HG03457 (cell line): Measurements from ENCODE around the gene PLXNA4.

ENCODE experiments used
- ATAC-seq: cut with Tn5 transposase; IDR thresholded peaks from one replicate; pipeline ENCODE4 v1.9.1; 2021; ENCODE audit warnings: moderate number of reproducible peaks; ENCODE audit not compliant: unreplicated experiment

Gene PLXNA4

DNA sequence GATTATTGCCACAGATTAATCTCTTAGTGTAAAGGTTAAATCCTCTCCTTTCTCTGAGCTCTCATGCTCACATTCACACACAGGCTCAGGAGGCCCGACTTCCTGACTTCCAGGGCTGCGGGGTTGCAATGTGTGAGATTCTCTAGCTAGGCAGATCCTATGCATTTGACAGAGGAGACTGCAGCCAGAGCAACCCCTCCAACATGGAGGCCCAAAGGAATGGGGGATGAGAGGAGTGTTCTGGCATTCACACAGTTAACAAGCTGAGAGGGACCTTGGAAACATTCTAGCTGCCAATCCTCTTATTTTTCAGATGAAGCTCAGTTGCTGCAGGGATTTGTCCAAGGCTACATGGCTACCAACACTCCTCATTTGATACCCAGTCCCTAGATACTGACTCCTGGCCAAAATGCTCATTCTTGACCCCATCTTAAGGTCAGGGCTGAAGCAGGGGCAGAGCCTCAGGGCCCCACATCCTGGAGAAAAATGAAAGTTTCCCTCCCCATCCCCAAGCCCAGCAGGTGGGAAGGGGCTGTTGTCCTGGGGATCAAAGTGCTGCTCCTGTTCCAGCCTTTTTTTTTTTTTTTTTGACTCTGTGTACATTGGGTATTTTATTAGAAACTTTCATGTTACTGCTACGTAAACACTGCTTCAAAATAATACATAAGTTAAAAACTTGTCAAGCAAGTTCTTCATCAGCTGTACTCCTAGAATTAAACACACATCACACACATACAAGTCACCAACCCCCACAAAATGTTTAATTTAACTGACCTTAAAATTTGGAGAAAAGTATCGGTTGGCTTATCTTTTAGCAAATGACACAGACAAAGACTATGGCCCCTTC lies 325.6 kb downstream of the PLXNA4 start:
- no peak for ATAC-seq

DNA sequence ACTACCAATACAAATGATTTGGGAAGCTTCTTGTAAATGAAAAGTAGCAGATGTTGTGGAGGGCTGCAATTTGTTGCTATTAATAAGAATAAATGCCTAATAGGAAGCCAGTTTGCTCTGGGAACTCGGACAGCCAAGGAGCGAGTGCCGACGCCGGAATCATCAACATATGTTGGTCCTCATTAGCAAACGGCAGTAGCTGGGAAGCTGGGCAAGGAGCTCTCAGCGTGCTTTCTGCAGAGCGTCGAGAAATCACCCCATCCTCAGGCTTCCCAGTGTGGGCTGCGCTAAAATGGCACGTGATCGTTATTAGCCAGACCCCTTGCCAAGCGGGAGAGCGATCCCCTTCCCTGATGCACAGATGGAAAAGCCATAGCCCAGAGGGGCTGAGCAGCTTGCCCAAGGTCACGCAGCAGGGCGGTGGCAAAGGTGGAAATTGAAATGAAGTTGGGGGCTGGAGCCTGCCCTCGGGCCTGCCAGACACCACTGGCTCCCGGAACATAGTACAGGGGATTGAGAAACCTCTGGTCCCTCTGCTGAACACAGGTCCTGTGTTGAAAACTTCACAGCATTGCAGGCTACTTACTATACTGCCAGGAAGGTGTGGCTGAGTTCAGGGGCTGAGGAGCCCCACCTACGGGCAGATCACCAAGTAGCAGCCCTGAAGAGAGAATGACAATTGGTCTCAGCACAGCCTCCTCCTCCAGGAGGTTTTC lies 326.9 kb downstream of the PLXNA4 start:
- ATAC-seq: no peak

DNA sequence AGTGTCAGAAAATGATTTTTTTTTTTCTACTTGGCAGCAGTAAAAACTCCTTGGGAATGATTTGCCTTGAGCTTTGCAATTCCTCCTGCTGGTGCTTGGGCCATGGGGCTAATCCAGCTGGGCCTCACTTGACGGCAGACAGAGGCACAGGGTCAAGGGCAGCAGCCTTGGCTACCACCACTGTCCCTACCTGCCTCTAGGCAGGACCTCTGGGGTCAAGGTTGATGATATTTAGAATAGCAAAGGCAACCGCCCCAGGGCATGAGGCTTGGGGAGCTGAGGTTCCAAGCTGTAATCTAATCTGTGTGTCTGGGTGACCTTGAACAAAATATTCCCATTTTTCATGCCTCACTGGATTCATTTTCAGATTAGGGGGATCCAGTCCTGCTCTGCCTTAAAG lies 327.4 kb downstream of the PLXNA4 start:
- ATAC-seq: no peak

DNA sequence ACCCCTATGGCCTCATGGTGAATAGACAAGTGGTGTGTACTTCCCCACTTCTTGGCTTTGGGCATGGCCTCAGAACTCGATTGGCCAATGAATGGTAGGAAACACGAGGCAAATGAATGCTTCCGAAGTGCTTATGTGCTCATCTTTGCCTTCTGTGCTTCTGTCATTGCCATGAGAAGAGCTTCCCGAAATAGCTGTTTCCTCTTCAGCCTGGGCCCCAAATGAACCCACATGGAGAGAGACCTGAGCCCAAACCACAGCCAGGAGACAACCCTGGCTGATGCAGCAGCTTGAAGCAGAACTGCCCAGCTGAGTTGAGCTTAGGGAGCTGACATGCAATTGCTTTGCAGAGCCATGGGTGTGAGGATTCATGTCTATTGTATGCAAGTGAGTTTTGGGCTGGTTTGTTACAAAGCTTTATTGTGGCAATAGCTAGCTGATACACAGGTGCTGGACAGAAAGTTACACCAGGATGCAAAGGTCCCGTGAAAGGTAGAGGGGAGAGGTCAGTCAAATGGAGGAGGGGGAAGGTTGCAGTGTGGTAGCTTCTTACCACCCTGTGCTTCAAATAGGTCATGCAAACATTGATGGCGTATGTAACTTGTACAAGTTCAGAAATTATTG lies 328.2 kb downstream of the PLXNA4 start:
- ATAC-seq: no peak

- no peak for ATAC-seq
Observed at GRCh38 chr7:132246591-132246990, 329.7 kb downstream of the PLXNA4 start.

DNA sequence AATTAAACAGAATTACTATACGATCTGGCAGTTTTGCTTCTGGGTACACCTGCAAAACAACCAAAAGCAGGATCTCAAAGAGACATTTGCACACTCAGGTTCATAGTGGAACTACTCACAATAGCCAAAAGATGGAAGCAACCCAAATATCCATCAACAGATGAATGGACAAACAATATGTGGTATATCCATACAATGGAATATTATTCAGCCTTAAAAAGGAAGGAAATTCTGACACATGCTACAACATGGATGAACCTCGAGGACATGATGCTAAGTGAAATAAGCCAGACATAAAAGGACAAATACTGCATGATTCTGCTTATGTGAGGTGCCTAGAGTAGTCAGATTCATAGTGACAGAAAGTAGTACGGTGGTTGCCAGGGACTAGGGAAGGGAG lies 330.7 kb downstream of the PLXNA4 start:
- no peak for ATAC-seq

DNA sequence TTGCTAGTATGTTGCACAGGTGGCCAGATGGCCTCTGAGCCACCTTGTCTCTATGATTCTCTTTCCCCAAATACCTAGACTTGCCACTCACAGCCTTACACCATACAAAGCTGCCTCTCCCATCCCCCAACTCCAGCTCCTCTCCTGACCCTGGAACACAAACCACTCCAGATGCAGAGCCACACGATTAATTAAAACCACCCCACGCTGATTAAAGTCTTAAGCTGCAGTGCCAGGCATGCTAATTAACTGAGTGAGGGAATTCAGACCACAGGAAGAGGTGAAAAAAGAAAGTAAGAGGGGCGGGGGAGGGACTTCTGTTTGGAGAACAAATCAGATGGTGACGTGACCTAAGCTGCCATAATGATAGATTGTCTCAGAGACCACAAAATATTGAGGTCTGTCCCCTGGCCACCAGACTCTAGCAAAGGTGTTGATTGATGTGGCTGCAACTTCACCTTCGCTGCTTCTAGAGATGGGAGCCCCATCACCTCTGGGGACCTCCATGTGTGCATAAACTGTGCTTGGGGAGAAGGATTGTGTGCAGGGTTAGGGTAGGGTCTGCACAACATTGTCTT lies 331.3 kb downstream of the PLXNA4 start:
- ATAC-seq: no peak

DNA sequence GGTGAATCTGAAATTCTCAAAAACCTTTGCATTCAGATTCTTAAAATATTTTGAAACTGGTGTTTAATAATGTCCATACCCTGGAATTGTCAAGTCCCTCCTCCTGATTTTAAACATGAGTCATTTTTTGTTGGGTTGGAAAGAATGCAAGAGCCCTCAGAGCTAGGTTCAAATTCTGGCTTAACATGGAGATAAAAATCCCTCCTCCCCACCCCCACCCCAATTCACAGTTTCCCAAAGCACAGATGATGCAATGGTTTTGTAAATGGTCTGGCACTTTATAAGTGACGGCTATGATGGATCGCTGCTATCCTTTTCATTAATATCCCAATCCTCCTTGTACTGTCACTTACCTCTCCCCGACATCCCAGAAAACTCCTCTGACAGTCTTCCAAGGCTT lies 332.8 kb downstream of the PLXNA4 start:
- no peak for ATAC-seq

- ATAC-seq: no peak
Observed at GRCh38 chr7:132243051-132243450, 333.2 kb downstream of the PLXNA4 start.

DNA sequence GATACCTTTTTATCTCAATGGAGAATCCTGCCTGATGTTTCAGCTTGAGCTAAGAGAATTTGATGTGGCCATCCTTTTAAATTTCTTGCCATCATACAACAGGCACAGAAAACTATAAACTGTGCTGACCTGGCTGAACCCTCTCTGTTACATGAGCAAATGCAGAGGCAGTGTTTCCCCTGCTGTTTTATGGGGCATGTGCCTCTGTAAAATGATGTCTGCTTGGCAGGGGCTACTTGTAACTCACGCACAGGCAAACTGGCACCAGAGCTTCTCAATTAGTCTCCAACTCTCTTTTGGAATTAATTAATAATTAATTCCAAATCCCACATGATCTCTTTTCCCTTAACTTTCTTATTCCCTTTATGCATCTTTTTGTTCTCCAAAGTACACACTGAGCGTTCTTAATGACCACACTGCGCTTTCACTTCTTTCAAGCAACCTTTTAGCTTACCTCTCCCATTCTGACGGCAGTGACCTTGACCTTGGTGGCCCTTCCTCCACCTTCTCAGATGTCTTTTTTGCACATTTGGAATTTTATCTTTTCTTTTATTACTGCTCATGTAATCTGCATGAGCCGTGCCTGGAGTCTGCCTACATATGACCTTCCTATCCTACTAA lies 334.0 kb downstream of the PLXNA4 start:
- no peak for ATAC-seq

DNA sequence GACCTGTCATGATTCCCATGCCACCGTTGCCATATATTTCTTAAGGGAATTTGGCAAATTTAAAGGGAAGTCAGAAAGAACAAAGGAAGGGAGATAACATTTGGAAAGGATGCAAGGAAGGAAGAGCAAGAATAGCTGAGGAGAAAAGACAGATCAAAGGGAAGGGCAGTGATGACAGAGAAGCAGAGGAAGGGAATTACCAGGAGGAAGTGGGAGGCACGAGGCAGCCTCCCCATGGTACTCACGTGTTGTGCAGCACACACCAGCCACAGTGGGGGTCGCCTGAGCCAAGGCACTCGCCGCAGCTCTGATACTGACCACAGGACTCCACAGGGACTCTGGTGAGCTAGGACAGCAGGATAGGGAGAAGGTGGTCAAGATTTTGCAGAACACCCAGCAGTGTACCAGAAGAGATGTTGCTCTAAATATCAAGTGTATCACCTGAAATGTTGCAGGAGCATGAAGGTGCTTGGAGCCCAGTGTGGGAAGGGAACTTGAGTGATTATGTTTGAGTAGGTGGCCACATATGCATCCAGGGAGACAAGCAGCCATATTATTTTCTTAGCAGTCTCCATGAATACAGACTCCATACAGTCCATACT lies 335.3 kb downstream of the PLXNA4 start:
- no peak for ATAC-seq

DNA sequence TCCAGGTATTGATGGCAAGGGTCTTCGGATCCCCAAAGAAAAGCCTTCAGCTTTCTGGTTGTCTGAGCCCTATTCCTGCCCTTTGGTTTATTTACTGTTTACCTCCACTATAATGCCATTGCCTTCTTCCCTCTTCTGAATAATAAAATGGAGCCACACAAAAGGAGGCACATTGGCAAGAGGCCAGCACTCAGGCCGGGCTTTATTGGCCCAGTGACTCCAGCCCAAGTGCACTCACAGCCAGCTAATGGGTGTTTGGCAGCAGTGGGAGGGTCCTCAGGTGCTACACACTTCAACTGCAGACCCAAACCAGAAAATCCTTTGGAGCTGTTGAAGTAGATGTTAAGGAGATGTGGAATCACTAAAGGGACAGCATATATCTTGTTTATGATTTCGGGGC lies 336.0 kb downstream of the PLXNA4 start:
- no peak for ATAC-seq

- ATAC-seq: no peak
Observed at GRCh38 chr7:132239422-132239994, 336.8 kb downstream of the PLXNA4 start.

GRCh38 chr7:132234711-132235110 lies 341.6 kb downstream of the PLXNA4 start:
- no peak for ATAC-seq

- no peak for ATAC-seq
Observed at GRCh38 chr7:132232406-132232805, 343.9 kb downstream of the PLXNA4 start.

DNA sequence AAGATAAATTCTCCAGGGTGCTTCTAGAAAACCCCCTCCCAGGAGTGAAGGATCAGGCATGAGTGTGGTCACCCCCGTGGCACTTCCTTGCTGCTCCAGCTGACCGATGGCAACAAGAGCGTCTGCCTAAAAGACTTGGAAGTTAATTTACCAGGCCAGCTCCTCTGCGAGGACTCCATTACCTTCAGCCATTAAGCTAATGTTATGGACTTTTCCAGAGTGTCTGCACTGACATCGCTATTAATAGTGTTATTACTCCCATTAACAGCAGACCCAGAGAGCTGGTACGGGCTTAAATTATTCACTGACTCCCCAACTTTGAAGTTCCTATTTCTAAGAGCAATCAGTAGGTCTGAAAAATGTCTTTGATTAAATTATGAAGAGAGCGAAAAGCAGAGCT lies 345.8 kb downstream of the PLXNA4 start:
- ATAC-seq: no peak

DNA sequence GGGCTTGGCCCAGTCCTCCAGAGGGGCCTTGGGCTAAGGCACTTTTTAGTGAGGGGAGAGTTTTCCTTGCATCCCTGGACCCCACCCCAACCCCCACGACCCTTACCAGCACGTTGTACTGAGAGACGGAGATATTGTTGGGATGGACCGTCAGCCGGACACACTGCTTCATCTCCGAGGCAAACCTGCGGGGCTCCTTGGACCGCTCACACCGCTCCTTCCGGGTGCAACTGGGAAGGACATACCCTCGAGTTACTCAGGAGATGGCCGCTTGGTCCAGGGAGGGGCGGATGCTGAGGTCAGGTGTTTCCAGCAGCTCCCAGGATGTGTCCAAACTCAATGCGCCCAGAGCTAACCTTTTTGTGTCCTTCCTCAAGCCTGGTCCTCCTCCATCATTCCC lies 348.0 kb downstream of the PLXNA4 start:
- ATAC-seq: no peak

DNA sequence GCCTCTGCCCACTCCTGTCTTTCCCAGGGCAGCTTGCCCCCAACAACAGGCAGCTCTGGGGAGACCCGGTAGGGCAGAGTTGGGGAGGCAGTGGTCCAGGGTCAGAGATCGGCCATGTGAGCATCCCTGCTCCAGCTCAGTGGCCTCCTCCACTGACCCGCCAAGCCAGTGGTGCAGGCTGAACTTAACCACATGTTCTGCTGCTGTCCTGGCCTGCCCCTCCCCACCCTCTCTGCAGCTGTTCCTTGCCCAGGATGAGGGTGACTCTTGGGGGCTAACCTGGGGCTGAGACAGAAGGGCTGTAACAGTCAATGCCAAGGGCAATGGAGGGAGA lies 349.3 kb downstream of the PLXNA4 start:
- ATAC-seq: no peak

GRCh38 chr7:132226046-132226956 lies 350.0 kb downstream of the PLXNA4 start:
- no peak for ATAC-seq
